HG03378 (cell line): ENCODE measurements around the gene MACROD2.

Source experiments
- ATAC-seq: cut with Tn5 transposase; IDR thresholded peaks from one replicate; pipeline ENCODE4 v1.9.1; 2021; ENCODE audit warnings: mild to moderate bottlenecking, moderate library complexity; ENCODE audit not compliant: unreplicated experiment

The MACROD2 gene

GRCh38 chr20:15571056-15571455, 1575.7 kb downstream of the MACROD2 start:
- ATAC-seq, result no peak

- no peak for ATAC-seq
Observed at GRCh38 chr20:15575255-15575654, 1579.9 kb downstream of the MACROD2 start.

GRCh38 chr20:15576411-15576810, 1581.1 kb downstream of the MACROD2 start:
- no peak for ATAC-seq

- no peak for ATAC-seq
Observed at GRCh38 chr20:15578113-15578512, 1582.8 kb downstream of the MACROD2 start.

- ATAC-seq, result no peak
Observed at GRCh38 chr20:15579688-15580087, 1584.4 kb downstream of the MACROD2 start.

GRCh38 chr20:15582146-15582760, 1586.9 kb downstream of the MACROD2 start:
- no peak for ATAC-seq

- ATAC-seq, result no peak
Observed at GRCh38 chr20:15584507-15584906, 1589.2 kb downstream of the MACROD2 start.

GRCh38 chr20:15593081-15593480, 1597.8 kb downstream of the MACROD2 start:
- no peak for ATAC-seq

GRCh38 chr20:15594158-15594695, 1598.9 kb downstream of the MACROD2 start:
- ATAC-seq, result no peak

GRCh38 chr20:15596220-15596890, 1601.0 kb downstream of the MACROD2 start:
- no peak for ATAC-seq

GRCh38 chr20:15597306-15597705, 1602.0 kb downstream of the MACROD2 start:
- ATAC-seq, result no peak

- ATAC-seq, result no peak
Observed at GRCh38 chr20:15599961-15600360, 1604.6 kb downstream of the MACROD2 start.

- no peak for ATAC-seq
Observed at GRCh38 chr20:15600565-15600964, 1605.2 kb downstream of the MACROD2 start.

- ATAC-seq, result no peak
Observed at GRCh38 chr20:15603506-15603905, 1608.2 kb downstream of the MACROD2 start.

- ATAC-seq, result no peak
Observed at GRCh38 chr20:15603978-15604805, 1608.9 kb downstream of the MACROD2 start.

- ATAC-seq, result no peak
Observed at GRCh38 chr20:15609921-15610320, 1614.6 kb downstream of the MACROD2 start.

GRCh38 chr20:15610787-15611186, 1615.5 kb downstream of the MACROD2 start:
- ATAC-seq, result no peak

- no peak for ATAC-seq
Observed at GRCh38 chr20:15611541-15611940, 1616.2 kb downstream of the MACROD2 start.

- ATAC-seq, result no peak
Observed at GRCh38 chr20:15612198-15612597, 1616.9 kb downstream of the MACROD2 start.

- no peak for ATAC-seq
Observed at GRCh38 chr20:15612769-15613168, 1617.5 kb downstream of the MACROD2 start.

GRCh38 chr20:15613530-15613929, 1618.2 kb downstream of the MACROD2 start:
- ATAC-seq, result no peak

GRCh38 chr20:15616626-15617025, 1621.3 kb downstream of the MACROD2 start:
- ATAC-seq, result no peak
